Endothelial cell of umbilical vein (primary cell): ENCODE data around the gene NRG3. TPM values are rescaled to one million over a fixed set of nuclear protein-coding genes. Genes with fewer than 3 reads are reported as not detected.

Experiments used
- BruUV-seq: library from RNA; stranded (reverse); fragments of 400-500 nt; replicated peaks from 2 replicates; lab custom pipeline; 2021; lab: Mats Ljungman, UMichigan
- CTCF ChIA-PET: fragments of 300-600, 350-600 bp; sonication (Branson Sonifier 250); formaldehyde crosslinking; loops from one replicate; lab custom pipeline; 2021; ENCODE audit warnings: antibody characterized with exemption, inconsistent platforms; lab: Charles Lee
- POLR2A ChIA-PET: fragments of 300-600, 350-600 bp; sonication (Branson Sonifier 250); formaldehyde crosslinking; loops from one replicate; lab custom pipeline; 2021; ENCODE audit warnings: antibody characterized with exemption, inconsistent platforms; lab: Charles Lee
- DNase-seq: peaks from one replicate; pipeline ENCODE4 v3.0.0-alpha.2; 2011; ENCODE audit warnings: low read depth, low spot score
- FAIRE-seq: peaks from 2 replicates; lab custom pipeline; 2011; peaks lifted over from hg19 to GRCh38; lab: Jason Lieb, UNC
- H2AFZ ChIP-seq: 2 replicates; pipeline ENCODE4 v1.6.0; 2012; ENCODE audit warnings: low read depth, low read length, control low read depth, inconsistent platforms
- H3K27ac ChIP-seq: 2 replicates; pipeline ENCODE4 v1.5.1; 2011; ENCODE audit warnings: low read depth, mild to moderate bottlenecking, control low read depth, low read length, moderate library complexity; ENCODE audit not compliant: insufficient read depth
- H3K27me3 ChIP-seq, 2 experiments: 2 replicates each; pipeline versions ENCODE4 v1.6.0 to v1.6.1; 2011; ENCODE audit warnings: low read length in 2 of 2, mixed read lengths in 1 of 2; ENCODE audit not compliant: control insufficient read depth in 2 of 2, insufficient read depth in 2 of 2
- H3K36me3 ChIP-seq, 2 experiments: 2 replicates in 1 of 2; 3 replicates in 1 of 2; pipeline ENCODE4 v1.5.1; 2011; ENCODE audit warnings: low read length in 2 of 2, mild to moderate bottlenecking in 1 of 2, moderate library complexity in 1 of 2; ENCODE audit not compliant: control insufficient read depth in 2 of 2, insufficient read depth in 2 of 2; ENCODE audit errors: extremely low read depth in 1 of 2
- H3K4me1 ChIP-seq: 3 replicates; pipeline ENCODE4 v1.5.1; 2011; ENCODE audit warnings: mild to moderate bottlenecking, low read length; ENCODE audit not compliant: control insufficient read depth, insufficient read depth; ENCODE audit errors: extremely low read depth
- H3K4me2 ChIP-seq: 2 replicates; pipeline ENCODE4 v1.6.1; 2011; ENCODE audit warnings: low read length, control low read depth, mixed read lengths; ENCODE audit not compliant: insufficient read depth
- H3K4me3 ChIP-seq, 3 experiments: fragments of 200-600 bp in 1 of 3; sonication (generic), shearing (Covaris generic) in 1 of 3; replicated peaks in 1 of 3; 2 replicates each; pipeline ENCODE4 v1.5.1; 2011 to 2016; ENCODE audit warnings: control low read depth in 3 of 3, low read length in 3 of 3, mild to moderate bottlenecking in 2 of 3, inconsistent platforms in 1 of 3, low read depth in 1 of 3, moderate library complexity in 1 of 3; ENCODE audit not compliant: insufficient read depth in 1 of 3
- H3K79me2 ChIP-seq: 2 replicates; pipeline ENCODE4 v1.6.0; 2012; ENCODE audit warnings: low read length, inconsistent platforms; ENCODE audit not compliant: control insufficient read depth, insufficient read depth
- H3K9ac ChIP-seq: replicated peaks from 2 replicates; pipeline ENCODE3; 2011; ENCODE audit warnings: low read length, control low read depth; ENCODE audit not compliant: insufficient read depth; ENCODE audit errors: extremely low read depth
- H3K9me1 ChIP-seq: replicated peaks from 3 replicates; pipeline ENCODE4 v1.6.0; 2011; ENCODE audit warnings: mild to moderate bottlenecking, low read length; ENCODE audit not compliant: control insufficient read depth, insufficient read depth; ENCODE audit errors: extremely low read depth
- H3K9me3 ChIP-seq: replicated peaks from 2 replicates; pipeline ENCODE4 v1.5.1; 2012; ENCODE audit warnings: low read length, inconsistent platforms; ENCODE audit not compliant: control insufficient read depth, insufficient read depth
- H4K20me1 ChIP-seq: replicated peaks from 2 replicates; pipeline ENCODE3; 2011; ENCODE audit warnings: mild to moderate bottlenecking, low read length; ENCODE audit not compliant: control insufficient read depth, insufficient read depth; ENCODE audit errors: extremely low read depth
- EZH2 ChIP-seq: IDR thresholded peaks from 2 replicates; pipeline ENCODE4 v1.6.1; 2012; ENCODE audit warnings: borderline replicate concordance, low read depth, mild to moderate bottlenecking, moderate library complexity, low read length, inconsistent platforms; ENCODE audit not compliant: severe bottlenecking
- FOS ChIP-seq: IDR thresholded peaks from 2 replicates; pipeline ENCODE4 v1.6.1; 2011; ENCODE audit warnings: mild to moderate bottlenecking, low read length, moderate library complexity, borderline replicate concordance; ENCODE audit not compliant: insufficient read depth
- GATA2 ChIP-seq: IDR thresholded peaks from 2 replicates; pipeline ENCODE4 v1.7.0; 2011; ENCODE audit warnings: low read depth, mild to moderate bottlenecking, moderate library complexity, mixed read lengths, low read length; ENCODE audit not compliant: insufficient read length, insufficient read depth
- JUN ChIP-seq: IDR thresholded peaks from 2 replicates; pipeline ENCODE4 v1.6.1; 2011; ENCODE audit warnings: borderline replicate concordance, low read depth; ENCODE audit not compliant: insufficient read length, insufficient read depth
- MYC ChIP-seq: IDR thresholded peaks from one replicate; pipeline ENCODE4 v1.6.1; 2011; ENCODE audit warnings: mild to moderate bottlenecking, low read depth, low read length
- POLR2A ChIP-seq: IDR thresholded peaks from 2 replicates; pipeline ENCODE4 v1.6.1; 2012; ENCODE audit warnings: low read depth, mild to moderate bottlenecking, control low read depth, low read length
- POLR2AphosphoS5 ChIP-seq: IDR thresholded peaks from 2 replicates; pipeline ENCODE4 v1.6.1; 2012; ENCODE audit warnings: low read depth, mild to moderate bottlenecking, control low read depth, low read length, moderate library complexity; ENCODE audit not compliant: insufficient read depth
- dilution Hi-C: fragments of 300-500 bp; cut with MboI; formaldehyde crosslinking; loops from one replicate; pipeline ENCODE4 v1.15.0; 2019; ENCODE audit warnings: low sequenced_read_pairs; ENCODE audit not compliant: extremely low pct_ligation_motif_present
- intact Hi-C: fragments of 100-400 bp; cut with micrococcal nuclease; formaldehyde crosslinking; loops from one replicate; pipeline ENCODE4 v1.10.0; 2022
- polyA plus RNA-seq, 4 experiments: library from polyadenylated mRNA; depleted of rRNA in 3 of 4; stranded (reverse) in 3 of 4; unstranded in 1 of 4; fragments of >200 nt; gene quantifications; 2 replicates each; pipeline versions ENCODE4 v1.2.1 to v1.2.3, GENCODE V29; 2011 to 2012; ENCODE audit warnings: missing spikeins in 1 of 4
- total RNA-seq: library from RNA; stranded (reverse); gene quantifications from 2 replicates; pipeline ENCODE4 v1.2.3, GENCODE V29; 2021
- TF ChIP-seq, protein P1 (sequence below), 2 donors: IDR thresholded peaks; 1 replicate in 1 of 2; 2 replicates in 1 of 2; pipeline ENCODE4 v1.5.1; 2011; ENCODE audit warnings: low read length in 2 of 2, mild to moderate bottlenecking in 2 of 2, moderate library complexity in 2 of 2, control low read depth in 1 of 2, inconsistent platforms in 1 of 2, low read depth in 1 of 2; ENCODE audit not compliant: insufficient read depth in 1 of 2; ENCODE audit errors: extremely low read depth in 1 of 2
- TF ChIP-seq, protein P2 (sequence below): IDR thresholded peaks from 2 replicates; pipeline ENCODE4 v1.6.1; 2011; ENCODE audit not compliant: insufficient read depth, insufficient read length

Gene NRG3
- total and polyA plus RNA-seq, 2 donors (not counting 3 experiments of a cell fraction or from before 2014, with no cell fraction given), result 1.9 to 3.9 TPM

DNA sequence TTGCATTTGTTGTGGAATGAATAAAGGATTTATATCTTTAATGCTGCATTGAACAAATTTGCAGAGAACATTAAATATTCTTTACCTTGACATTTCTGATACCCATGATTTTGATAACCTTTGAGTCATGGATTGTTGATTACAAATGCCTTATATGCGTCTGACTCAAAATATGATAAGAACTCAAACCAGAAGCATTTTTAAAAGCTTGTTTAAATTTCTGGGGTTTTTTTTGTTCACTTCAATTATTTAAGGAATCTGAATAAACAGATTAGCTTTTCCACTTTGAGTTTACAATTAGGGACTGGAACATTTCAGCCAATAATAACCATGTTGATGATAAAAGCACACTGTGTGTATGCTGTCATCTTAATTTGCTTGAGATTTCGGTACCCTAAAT lies 253.5 kb downstream of the NRG3 start:
- Histone ChIP-seq H3K4me3 (no peak overlapping the region), H3K9me1 (no peaks in the 10 kb centered on the region), H3K9ac (no peak overlapping the region), H3K9me3 (no peaks in the 10 kb centered on the region), H3K27me3 (no peaks in the 10 kb centered on the region), H4K20me1 (no peaks in the 10 kb centered on the region), H3K36me3 (no peaks in the 10 kb centered on the region), H3K4me2 (no peak overlapping the region), H3K4me1 (no peaks in the 10 kb centered on the region), H3K27ac (no peak overlapping the region), H3K79me2 (no peaks in the 10 kb centered on the region), H2AFZ (no peak overlapping the region)
- no peak for TF ChIP-seq EZH2
- no peak for TF ChIP-seq FOS
- no peak for TF ChIP-seq GATA2
- FAIRE-seq (no peak), DNase-seq (no peak)
- ChIA-PET CTCF (interaction anchor here (1.0 kb wide), 1 partner anchor 22 kb away, joined by 5 read pairs; no protein-coding TSS in a partner anchor), POLR2A (no interaction called here)
- no TSS peak for BruUV-seq
- intact Hi-C loops, result no loop called here
- dilution Hi-C loops, result no loop called here

DNA sequence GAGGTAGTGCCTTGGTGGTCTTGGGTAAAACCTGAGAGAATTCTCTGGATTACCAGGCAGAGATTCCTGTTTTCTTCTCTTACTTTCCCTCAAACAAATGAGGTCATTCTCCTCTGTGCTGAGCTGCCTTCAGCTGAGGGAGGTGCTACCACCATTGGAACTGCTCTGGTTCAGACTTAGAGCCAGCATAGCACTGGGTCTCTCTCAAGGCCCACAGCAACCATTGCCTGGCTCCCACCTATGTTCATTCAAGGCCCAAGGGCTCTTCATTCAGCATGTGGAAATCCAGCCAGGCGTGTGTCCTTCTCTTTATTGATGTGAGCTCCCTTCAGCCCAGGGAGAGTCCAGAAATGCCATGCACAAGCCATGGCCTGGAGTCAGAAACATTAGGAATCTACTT lies 261.1 kb downstream of the NRG3 start:
- Histone ChIP-seq H3K9me1 (no peaks in the 10 kb centered on the region), H3K36me3 (no peaks in the 10 kb centered on the region), H3K27ac (no peak overlapping the region), H3K27me3 (no peaks in the 10 kb centered on the region), H3K4me2 (no peak overlapping the region), H2AFZ (no peak overlapping the region), H3K4me1 (no peaks in the 10 kb centered on the region), H4K20me1 (no peaks in the 10 kb centered on the region), H3K9me3 (no peaks in the 10 kb centered on the region), H3K4me3 (no peak overlapping the region), H3K79me2 (no peaks in the 10 kb centered on the region), H3K9ac (no peak overlapping the region)
- dilution Hi-C loops (no loop called here), intact Hi-C loops (no loop called here)
- DNase-seq (no peak), FAIRE-seq (no peak)
- TF ChIP-seq GATA2 (no peak), POLR2AphosphoS5 (no peak), POLR2A (no peak), MYC (no peak), FOS (no peak), JUN (no peak), EZH2 (no peak)
- TF ChIP-seq, protein P1, sequence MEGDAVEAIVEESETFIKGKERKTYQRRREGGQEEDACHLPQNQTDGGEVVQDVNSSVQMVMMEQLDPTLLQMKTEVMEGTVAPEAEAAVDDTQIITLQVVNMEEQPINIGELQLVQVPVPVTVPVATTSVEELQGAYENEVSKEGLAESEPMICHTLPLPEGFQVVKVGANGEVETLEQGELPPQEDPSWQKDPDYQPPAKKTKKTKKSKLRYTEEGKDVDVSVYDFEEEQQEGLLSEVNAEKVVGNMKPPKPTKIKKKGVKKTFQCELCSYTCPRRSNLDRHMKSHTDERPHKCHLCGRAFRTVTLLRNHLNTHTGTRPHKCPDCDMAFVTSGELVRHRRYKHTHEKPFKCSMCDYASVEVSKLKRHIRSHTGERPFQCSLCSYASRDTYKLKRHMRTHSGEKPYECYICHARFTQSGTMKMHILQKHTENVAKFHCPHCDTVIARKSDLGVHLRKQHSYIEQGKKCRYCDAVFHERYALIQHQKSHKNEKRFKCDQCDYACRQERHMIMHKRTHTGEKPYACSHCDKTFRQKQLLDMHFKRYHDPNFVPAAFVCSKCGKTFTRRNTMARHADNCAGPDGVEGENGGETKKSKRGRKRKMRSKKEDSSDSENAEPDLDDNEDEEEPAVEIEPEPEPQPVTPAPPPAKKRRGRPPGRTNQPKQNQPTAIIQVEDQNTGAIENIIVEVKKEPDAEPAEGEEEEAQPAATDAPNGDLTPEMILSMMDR (IDR thresholded peaks at IDR 0.05; ENCODE audit: extremely low read depth in 1 of 2, insufficient read depth in 1 of 2, low read depth in 1 of 2, low read length in 2 of 2), result no peak
- TF ChIP-seq, protein P2, sequence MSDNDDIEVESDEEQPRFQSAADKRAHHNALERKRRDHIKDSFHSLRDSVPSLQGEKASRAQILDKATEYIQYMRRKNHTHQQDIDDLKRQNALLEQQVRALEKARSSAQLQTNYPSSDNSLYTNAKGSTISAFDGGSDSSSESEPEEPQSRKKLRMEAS, result no peak
- ChIA-PET CTCF (no interaction called here), POLR2A (no interaction called here)
- no TSS peak for BruUV-seq
